Gastrocnemius medialis (tissue), 4 donors: ENCODE measurements around the gene KBTBD7. TPM values are rescaled to one million over a fixed set of nuclear protein-coding genes. Genes with fewer than 3 reads are reported as not detected.

Experiments used
- ATAC-seq, 2 donors: fragments of 150-250 bp; one replicate each; pipeline ENCODE4 v1.9.1; 2016
- DNase-seq, 2 donors: peaks; one replicate each; pipeline ENCODE4 v3.0.0-alpha.2; 2019
- H3K27ac ChIP-seq, 4 donors: fragments of 200-600 bp; sonication (generic); 1 replicate in 1 of 4; 2 replicates in 3 of 4; pipeline ENCODE4 v1.5.1; 2016 to 2018; ENCODE audit warnings: mild to moderate bottlenecking in 2 of 4, moderate library complexity in 1 of 4
- H3K27me3 ChIP-seq, 3 donors: fragments of 200-600 bp; sonication (generic) in 2 of 3; 1 replicate in 1 of 3; 2 replicates in 2 of 3; pipeline versions ENCODE4 v1.5.1 to v1.6.0; 2016 to 2019; ENCODE audit warnings: mild to moderate bottlenecking in 1 of 3, moderate library complexity in 1 of 3
- H3K36me3 ChIP-seq, 2 donors: fragments of 200-600 bp; sonication (generic) in 1 of 2; one replicate each; pipeline ENCODE4 v1.5.1; 2017 to 2018
- H3K4me1 ChIP-seq, 2 donors: fragments of 200-600 bp; sonication (generic) in 1 of 2; one replicate each; pipeline ENCODE4 v1.5.1; 2016 to 2017; ENCODE audit warnings: mild to moderate bottlenecking in 2 of 2
- H3K4me3 ChIP-seq, 4 donors: fragments of 200-600 bp; sonication (generic) in 3 of 4; 1 replicate in 1 of 4; 2 replicates in 3 of 4; pipeline ENCODE4 v1.5.1; 2016 to 2019; ENCODE audit warnings: mild to moderate bottlenecking in 2 of 4
- H3K9me3 ChIP-seq, 3 donors: fragments of 200-600 bp; sonication (generic) in 2 of 3; 1 replicate in 1 of 3; 2 replicates in 2 of 3; pipeline ENCODE4 v1.5.1; 2016 to 2019
- POLR2A ChIP-seq, 2 donors: fragments of 450-650 bp; IDR thresholded peaks; one replicate each; pipeline ENCODE4 v1.6.1; 2017; ENCODE audit warnings: antibody characterized with exemption in 2 of 2, mild to moderate bottlenecking in 2 of 2, moderate library complexity in 2 of 2
- in situ Hi-C, 4 donors: fragments of 200-750 bp; cut with MboI; loops; one replicate each; pipeline versions ENCODE4 v1.15.0 to v1.8.0; 2017; ENCODE audit warnings: low sequenced_read_pairs in 4 of 4
- intact Hi-C: fragments of 100-400 bp; cut with DNase I; formaldehyde crosslinking; loops from one replicate; pipeline ENCODE4 v1.15.1; 2023; ENCODE audit warnings: low total_unique reads
- total RNA-seq, 4 donors: library from RNA; depleted of rRNA; stranded (reverse); fragments of >200 nt; gene quantifications; one replicate each; pipeline versions ENCODE4 v1.1.0 to v1.2.3, GENCODE V29; 2016
- TF ChIP-seq, protein P1 (sequence below), 5 experiments: fragments of 450-650 bp in 3 of 5; fragments of 200-600 bp in 2 of 5; sonication (generic) in 2 of 5; IDR thresholded peaks in 4 of 5; conservative IDR thresholded peaks in 1 of 5; 1 replicate in 4 of 5; 2 replicates in 1 of 5; pipeline ENCODE4 v1.5.1; 2016 to 2019; ENCODE audit warnings: antibody characterized with exemption in 5 of 5, mild to moderate bottlenecking in 3 of 5, moderate library complexity in 3 of 5

KBTBD7 gene
- total RNA-seq, 4 donors from 2014 or later: 2.3 to 5.6 (median 5.3) TPM

DNA sequence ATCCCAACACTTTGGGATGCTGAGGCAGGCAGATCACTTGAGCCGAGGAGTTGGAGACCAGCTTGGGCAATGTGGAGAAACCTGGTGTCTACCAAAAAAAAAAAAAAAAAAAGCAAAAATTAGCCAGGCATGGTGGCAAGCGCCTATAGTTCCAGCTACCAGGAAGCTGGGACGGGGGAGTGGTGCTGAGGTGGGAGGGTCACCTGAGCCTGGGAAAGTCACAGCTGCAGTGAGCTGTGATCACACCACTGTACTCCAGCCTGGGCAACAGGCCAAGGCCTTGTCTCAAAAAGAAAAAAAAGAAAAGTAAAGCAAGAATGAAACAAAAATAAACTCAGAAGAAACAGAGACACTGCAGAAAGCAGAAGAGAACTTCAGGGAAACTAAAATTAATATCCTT is 37.4 kb upstream of the KBTBD7 start:
- Histone ChIP-seq H3K27me3 (no peaks in the 10 kb centered on the region), H3K4me1 (no peaks in the 10 kb centered on the region), H3K4me3 (no peak overlapping the region), H3K9me3 (no peaks in the 10 kb centered on the region), H3K36me3 (peaks cover 0 to 20% of the 10 kb centered on the region in 2 donors), H3K27ac (no peak overlapping the region)
- in situ Hi-C loops (no loop called here), intact Hi-C loops (no loop called here)
- no peak for ATAC-seq
- DNase-seq: no peak
- TF ChIP-seq POLR2A (IDR thresholded peaks at IDR 0.05): no peak
- TF ChIP-seq, protein P1, sequence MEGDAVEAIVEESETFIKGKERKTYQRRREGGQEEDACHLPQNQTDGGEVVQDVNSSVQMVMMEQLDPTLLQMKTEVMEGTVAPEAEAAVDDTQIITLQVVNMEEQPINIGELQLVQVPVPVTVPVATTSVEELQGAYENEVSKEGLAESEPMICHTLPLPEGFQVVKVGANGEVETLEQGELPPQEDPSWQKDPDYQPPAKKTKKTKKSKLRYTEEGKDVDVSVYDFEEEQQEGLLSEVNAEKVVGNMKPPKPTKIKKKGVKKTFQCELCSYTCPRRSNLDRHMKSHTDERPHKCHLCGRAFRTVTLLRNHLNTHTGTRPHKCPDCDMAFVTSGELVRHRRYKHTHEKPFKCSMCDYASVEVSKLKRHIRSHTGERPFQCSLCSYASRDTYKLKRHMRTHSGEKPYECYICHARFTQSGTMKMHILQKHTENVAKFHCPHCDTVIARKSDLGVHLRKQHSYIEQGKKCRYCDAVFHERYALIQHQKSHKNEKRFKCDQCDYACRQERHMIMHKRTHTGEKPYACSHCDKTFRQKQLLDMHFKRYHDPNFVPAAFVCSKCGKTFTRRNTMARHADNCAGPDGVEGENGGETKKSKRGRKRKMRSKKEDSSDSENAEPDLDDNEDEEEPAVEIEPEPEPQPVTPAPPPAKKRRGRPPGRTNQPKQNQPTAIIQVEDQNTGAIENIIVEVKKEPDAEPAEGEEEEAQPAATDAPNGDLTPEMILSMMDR (IDR thresholded peaks at IDR 0.05 in 4 of 5, conservative IDR thresholded peaks at IDR 0.05 in 1 of 5): no peak

GRCh38 chr13:41231025-41231677 is 36.8 kb upstream of the KBTBD7 start:
- Histone ChIP-seq H3K9me3 (no peaks in the 10 kb centered on the region), H3K27me3 (no peaks in the 10 kb centered on the region), H3K36me3 (peaks cover 0 to 15% of the 10 kb centered on the region in 2 donors), H3K4me3 (no peak overlapping the region), H3K4me1 (no peaks in the 10 kb centered on the region), H3K27ac (no peak overlapping the region)
- TF ChIP-seq, protein P1 (IDR thresholded peaks at IDR 0.05 in 4 of 5, conservative IDR thresholded peaks at IDR 0.05 in 1 of 5): no peak
- no peak for TF ChIP-seq POLR2A (IDR thresholded peaks at IDR 0.05)
- DNase-seq: no peak
- ATAC-seq: no peak
- in situ Hi-C loops (no loop called here), intact Hi-C loops (no loop called here)

GRCh38 chr13:41229356-41229755 is 35.0 kb upstream of the KBTBD7 start:
- intact Hi-C loops: no loop called here
- no peak for DNase-seq
- H3K36me3 ChIP-seq: peaks cover 0 to 11% of the 10 kb centered on the region in 2 donors
- no peak overlapping the region for H3K27ac ChIP-seq
- no peak for TF ChIP-seq POLR2A (IDR thresholded peaks at IDR 0.05)
- TF ChIP-seq, protein P1 (IDR thresholded peaks at IDR 0.05 in 4 of 5, conservative IDR thresholded peaks at IDR 0.05 in 1 of 5): no peak
- H3K4me3 ChIP-seq: no peak overlapping the region
- ATAC-seq: no peak
- no peaks in the 10 kb centered on the region for H3K9me3 ChIP-seq
- in situ Hi-C loops: loop anchor here in 1 of 4 donors (10.0 kb wide), 1 partner anchor 155 kb away; no protein-coding TSS in a partner anchor
- no peaks in the 10 kb centered on the region for H3K4me1 ChIP-seq
- no peaks in the 10 kb centered on the region for H3K27me3 ChIP-seq

DNA sequence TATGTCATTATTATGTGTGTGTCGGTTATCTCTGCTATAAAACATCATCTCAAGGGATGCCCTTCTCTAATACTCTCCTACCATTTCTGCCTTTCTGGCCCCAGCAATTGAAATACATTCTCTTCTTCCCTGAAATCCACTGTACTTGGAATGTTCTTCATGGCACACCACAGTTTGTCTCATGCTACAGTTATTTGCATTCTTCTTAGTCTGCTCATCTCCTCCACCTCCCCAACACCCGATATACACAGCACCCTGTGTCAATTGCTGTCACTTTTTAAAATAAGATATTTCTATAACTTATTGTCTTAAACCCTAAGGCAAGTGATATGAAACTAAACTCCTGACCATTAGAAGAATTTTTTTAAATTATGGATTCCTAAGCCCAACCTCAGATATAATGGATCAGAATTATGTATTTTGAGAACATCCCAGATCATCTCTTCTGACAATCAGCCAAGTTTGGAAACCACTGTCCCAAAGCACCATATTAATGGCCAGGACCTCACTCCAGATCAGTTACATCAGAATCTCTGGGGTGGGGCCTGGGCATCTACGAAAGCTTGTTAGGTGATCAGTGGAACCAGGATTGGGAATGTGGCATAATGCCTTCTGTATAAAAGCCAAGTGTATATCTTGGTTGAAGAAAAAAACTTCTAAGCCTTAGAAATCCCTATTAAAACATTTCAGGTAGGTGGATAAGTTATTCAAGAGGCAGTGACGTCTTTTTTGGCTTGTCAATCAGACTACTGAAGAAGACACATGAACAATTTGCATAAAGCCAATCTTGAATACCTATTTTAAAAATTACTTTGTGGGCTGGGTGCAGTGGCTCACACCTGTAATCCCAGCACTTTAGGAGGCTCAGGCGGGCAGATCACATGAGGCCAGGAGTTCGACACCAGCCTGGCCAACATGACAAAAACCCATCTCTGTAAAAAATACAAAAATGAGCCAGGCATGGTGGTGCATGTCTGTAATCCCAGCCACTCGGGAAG is 30.0 kb upstream of the KBTBD7 start:
- Histone ChIP-seq H3K4me3 (no peak overlapping the region), H3K4me1 (no peaks in the 10 kb centered on the region), H3K36me3 (no peaks in the 10 kb centered on the region), H3K27me3 (no peaks in the 10 kb centered on the region), H3K27ac (no peak overlapping the region), H3K9me3 (no peaks in the 10 kb centered on the region)
- intact Hi-C loops: no loop called here
- TF ChIP-seq POLR2A (IDR thresholded peaks at IDR 0.05): no peak
- TF ChIP-seq, protein P1 (IDR thresholded peaks at IDR 0.05 in 4 of 5, conservative IDR thresholded peaks at IDR 0.05 in 1 of 5): no peak
- ATAC-seq: no peak
- in situ Hi-C loops: loop anchor here in 1 of 4 donors (10.0 kb wide), 1 partner anchor 150 kb away; no protein-coding TSS in a partner anchor
- no peak for DNase-seq
